Left kidney (tissue), 2 donors: ENCODE data around the gene NCK1. TPM values are rescaled to one million over a fixed set of nuclear protein-coding genes. Genes with fewer than 3 reads are reported as not detected.

Source experiments
- DNase-seq: peaks from one replicate; pipeline ENCODE4 v3.0.0-alpha.2; 2013
- polyA plus RNA-seq: library from polyadenylated mRNA; unstranded; fragments of 120-200 nt; gene quantifications from one replicate; pipeline ENCODE4 v1.2.1, GENCODE V29; 2013; ENCODE audit not compliant: insufficient read length

The NCK1 gene
- polyA plus RNA-seq, 1 donor = 44.8 TPM

GRCh38 chr3:136906725-136907124 lies 44.7 kb downstream of the NCK1 start:
- no peak for DNase-seq

DNA sequence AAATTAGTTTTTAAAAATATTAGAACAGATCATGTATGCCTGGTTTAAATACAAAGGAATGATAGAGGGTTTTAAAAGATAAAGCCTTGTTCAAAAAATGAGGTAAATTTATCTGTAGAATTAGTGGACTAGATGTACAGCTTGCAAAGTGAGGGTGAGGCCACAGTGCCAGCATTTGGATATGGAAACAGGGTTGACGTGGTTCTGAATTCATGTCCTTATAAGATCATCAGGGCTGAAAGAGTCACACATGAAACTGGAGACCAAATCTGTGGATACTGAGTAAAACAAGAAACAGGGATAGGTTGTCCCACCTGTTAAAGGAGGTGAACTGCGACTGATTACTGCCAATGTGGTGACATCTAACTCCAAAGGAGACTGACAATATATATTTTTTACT lies 46.3 kb downstream of the NCK1 start:
- no peak for DNase-seq

DNA sequence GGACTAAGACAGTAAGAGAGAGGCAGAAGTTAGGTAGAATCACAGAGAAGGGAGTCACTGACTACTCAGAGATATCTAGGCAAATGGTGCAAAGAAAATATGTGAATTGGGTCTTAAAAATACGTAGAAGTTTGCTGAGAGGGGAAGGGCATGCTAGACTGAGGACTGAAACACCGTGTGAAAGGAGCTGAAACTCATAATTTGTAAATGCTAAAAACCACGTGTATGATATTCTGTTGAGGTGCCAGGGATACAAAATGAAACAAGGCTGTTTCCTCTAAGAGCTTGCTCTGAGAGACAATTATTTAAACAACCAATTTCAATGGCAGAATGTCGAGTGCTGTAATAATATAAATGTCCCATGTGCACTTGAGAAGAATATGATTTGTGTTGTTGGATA lies 47.2 kb downstream of the NCK1 start:
- no peak for DNase-seq

DNA sequence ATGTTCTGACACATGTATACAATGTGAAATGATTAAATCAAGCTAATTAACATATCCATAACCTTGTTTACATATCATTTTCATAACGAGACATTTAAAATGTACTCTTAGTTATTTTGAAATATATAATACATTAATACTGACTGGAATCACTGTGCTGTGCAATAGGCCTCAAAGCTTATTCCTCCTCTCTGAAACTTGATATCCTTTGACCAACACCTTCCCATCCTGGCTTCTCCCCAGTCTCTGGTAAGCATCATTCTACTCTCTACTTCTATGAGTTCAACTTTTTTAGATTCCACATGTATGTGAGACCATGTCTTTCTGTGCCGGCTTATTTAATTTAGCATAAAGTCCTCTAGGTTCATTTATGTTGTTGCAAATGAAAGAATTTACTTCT lies 48.7 kb downstream of the NCK1 start:
- no peak for DNase-seq

DNA sequence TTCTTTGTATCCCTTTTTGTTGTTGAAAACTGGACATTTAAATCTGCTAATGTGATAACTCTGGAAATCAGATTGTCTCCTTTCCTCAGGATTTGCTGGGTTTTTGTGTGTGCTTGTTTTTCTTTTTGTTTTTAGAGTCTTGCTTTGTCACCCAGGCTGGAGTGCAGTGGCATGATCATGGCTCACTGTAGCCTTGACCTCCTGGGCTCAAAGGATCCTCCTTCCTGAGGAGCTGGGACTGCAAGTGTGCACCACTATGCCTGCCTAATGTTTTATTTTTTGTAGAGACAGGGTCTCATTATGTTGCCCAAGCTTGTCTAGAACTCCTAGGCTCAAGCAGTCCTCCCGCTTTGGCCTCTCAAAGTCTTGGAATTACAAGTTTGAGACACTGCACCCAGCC lies 51.2 kb downstream of the NCK1 start:
- no peak for DNase-seq

DNA sequence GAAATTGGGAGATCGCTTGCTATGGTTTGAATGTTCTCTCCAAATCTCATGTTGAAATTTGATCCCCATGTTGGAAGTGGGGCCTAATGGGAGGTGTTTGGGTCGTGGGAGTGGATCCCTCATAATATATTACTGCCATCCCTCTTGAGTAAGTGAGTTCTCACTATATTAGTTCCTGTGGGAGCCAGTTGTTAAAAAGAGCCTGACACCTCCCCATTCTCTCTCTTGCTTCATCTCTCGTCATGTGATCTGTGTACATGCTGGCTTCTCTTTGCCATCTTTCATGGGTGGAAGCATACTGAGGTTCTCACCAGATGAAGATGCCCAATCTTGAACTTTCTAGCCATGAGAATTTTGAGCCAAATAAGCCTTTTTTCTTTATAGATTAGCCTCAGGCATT lies 52.7 kb downstream of the NCK1 start:
- no peak for DNase-seq

DNA sequence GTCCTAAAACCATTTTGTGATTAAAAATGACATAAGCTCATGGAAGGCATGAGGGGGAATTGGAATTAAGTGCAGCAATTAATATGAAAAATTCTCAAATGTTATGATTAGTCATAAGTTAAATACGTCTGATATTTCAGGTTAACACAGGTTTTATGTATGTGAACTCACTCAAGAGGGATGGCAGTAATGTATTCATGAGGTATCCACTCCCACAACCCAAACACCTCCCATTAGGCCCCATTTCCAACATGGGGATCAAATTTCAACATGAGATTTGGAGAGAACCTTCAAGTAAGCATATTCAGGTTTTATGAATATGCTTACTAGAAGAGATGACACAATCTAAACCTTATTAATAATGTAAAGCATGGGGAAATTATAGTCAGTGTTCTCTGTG lies 54.2 kb downstream of the NCK1 start:
- DNase-seq = no peak

GRCh38 chr3:136919799-136920580 lies 58.0 kb downstream of the NCK1 start:
- no peak for DNase-seq

DNA sequence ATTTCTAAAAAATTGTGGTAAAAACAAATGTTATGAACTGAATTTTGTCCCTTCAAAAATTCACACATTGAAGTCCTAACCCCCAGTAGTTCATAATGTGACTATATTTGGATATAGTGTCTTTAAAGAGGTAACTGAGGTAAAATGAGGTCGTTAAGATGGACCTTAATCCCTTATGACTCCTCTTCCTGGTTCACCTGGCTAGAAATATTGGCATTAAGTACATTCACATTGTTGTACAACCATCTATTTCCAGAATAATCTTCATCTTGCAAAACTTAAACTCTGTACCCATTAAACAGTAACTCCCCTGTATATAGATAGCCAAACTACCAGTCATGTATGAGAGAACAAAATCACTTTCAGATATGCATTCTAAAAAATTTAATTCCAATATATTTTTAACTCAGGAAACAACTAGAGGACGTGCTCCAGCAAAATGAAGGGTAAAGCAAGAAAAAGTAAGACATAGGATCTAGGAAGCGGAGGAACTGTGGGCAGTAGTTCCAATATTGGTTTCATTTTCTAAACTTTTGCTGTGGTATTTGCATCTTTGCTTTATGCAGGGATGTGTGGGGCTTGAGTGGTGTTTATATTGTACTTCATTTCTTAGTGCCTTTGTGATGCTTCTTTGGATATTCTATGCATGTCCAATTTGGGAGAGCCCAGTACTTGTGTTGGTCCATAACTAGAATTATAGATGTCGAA lies 59.0 kb downstream of the NCK1 start:
- no peak for DNase-seq

DNA sequence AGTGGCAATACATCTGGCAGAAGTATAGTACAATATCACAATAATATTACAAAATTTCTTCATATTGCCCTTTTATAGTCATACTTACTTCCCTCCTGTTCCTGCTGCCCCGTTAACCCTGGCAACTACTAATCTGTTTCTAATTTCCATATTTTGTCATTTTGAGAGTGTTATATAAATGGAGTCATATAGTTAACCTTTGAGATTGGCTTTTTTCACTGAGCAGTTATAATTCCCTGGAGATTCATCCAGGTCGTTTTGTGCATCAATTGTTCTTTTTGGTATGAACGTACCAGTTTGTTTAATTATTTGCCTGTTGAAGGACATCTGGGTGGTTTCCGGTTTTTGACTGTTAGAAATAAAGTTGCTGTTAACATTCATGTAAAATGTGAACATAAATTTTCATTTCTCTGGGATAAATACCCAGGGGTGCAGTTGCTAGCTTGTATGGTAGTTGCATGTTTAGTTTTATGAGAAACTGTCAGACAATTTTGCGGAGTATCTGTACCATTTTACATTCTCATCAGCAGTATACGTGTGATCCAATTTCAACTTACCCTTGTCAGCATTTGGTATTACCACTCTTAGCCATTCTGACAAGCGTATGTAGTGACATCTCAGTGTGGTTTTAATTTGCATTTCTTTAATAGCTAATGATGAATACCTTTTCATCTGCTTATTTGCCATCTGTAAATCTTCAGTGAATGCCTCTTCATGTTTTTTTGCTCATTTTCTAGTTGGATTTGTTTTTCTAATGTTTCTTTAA lies 63.6 kb downstream of the NCK1 start:
- no peak for DNase-seq

GRCh38 chr3:136928240-136928639 lies 66.2 kb downstream of the NCK1 start:
- no peak for DNase-seq

- no peak for DNase-seq
These were observed 68.1 kb downstream of the NCK1 start for GRCh38 chr3:136929977-136930670.

- DNase-seq = no peak
These were observed 69.6 kb downstream of the NCK1 start for GRCh38 chr3:136931606-136932005.

DNA sequence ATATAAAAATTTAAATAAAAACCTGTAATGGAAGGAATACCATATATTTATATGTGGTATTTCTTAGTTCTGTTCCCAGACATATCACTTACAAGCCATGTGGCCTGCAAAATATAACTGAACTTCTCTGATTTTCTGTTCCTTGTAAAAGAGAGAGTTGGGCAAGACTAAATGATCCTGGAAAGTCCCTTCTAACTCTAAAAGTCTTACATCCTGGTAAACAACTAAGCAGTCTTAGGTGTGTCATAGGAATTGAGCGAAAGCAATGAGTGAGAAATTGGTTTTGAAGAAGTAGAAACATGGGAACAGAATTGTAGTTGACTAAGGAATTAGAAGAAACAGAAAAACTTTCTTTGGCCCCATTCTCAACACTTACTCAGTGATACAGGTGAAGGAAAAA lies 70.5 kb downstream of the NCK1 start:
- no peak for DNase-seq

GRCh38 chr3:136932978-136933772 lies 71.2 kb downstream of the NCK1 start:
- no peak for DNase-seq

DNA sequence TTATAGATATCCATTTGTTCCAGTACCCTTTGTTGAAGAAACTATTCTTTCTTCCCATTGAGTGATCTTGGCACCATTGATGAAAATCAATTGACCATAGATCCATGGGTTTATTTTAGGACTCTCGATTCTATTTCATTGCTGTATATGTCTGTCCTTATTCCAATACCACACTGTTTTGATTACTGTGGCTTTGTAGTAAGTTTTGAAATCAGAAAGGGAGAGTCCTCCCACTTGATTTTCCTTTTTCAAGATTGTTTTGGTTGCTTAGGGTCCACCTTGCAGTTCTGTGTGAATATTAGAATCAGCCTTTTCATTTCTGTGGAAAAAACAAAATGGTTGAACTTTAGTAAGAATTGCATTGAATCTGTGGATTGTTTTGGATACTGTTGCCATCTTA lies 75.2 kb downstream of the NCK1 start:
- no peak for DNase-seq

DNA sequence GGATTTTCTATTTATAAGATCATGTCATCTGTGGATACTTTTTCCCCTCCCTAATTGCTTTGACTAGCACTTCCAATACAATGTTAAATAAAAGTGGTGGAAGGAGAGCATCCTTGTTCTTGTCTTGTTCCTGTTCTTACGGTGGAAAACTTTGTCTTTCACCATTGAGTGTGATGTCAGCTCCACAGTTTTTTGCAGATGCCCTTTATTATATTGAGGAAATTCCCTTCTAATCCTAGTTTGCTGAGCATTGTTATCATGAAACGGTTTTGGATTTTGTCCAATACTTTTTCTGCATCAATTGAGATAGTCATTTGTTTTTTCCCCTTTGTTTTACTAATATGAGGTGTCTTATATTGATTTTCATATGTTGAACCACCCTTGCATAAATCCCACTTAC lies 75.8 kb downstream of the NCK1 start:
- no peak for DNase-seq

- no peak for DNase-seq
These were observed 76.3 kb downstream of the NCK1 start for GRCh38 chr3:136938334-136938733.

DNA sequence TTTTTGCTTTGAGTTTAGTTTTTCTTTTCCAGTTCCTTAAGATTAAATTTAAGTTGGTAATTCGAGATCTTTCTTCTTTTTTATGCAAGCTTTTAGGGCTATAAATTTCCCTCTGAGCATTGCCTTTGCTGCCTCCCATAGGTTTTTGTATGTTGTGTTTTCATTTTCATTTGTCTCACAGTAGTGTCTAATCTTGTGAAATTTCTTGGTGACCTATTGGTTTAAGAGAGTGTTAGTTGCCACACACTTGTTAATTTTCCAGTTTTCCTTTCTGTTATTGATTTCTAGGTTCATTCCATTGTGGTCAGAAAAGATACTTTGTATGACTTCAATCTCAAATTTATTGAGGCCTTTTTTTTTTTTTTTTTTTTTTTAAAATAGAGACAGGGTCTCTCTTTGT lies 77.5 kb downstream of the NCK1 start:
- DNase-seq = no peak

GRCh38 chr3:136942803-136943202 lies 80.8 kb downstream of the NCK1 start:
- no peak for DNase-seq

DNA sequence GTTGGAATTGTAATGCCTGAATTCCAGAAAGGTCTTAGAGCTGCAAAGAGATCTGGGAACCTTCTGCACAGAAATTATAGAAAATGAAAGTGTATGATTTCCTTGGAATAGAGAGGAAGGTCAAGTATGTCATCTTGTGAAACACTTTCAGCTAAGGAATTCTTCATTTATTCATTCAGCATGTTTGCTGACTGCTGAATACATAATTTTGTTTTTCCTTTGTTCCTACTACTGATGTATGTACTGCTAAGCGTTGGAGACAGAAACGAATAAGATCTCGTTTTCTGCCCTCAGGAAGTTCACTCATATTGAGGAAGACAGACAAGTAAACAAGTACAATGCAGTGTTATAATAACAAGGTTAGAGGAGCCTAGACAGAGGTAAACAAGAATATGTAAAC lies 81.4 kb downstream of the NCK1 start:
- no peak for DNase-seq

DNA sequence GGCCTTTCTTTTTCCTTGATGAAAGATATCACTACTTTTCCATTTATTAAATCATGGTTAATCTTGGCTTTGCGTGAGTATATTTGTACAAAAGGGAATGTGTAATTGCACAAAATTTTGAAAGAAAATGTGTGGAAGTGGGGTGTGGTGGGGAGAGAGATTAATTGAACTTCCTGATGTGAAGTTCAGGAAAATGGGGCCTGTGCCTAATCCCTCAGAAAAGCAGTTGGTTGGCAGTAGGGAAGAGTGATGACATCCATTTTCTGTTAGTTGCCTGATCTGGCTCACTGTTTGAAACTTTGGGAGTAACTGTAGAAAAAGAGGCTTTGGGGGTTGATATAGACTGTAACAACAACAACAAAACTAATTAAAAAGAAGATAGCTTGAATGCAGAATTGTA lies 85.0 kb downstream of the NCK1 start:
- DNase-seq = no peak
